GM18502 (cell line): ENCODE data around the gene PCDHGB1.
A peak's percentile ranks its signal among the peaks of the same experiment; 100 is the strongest.
"Not testable (repeated sequence)": the region's sequence is repeated elsewhere in the genome, so short reads cannot be mapped to it uniquely, and the experiment has no call there.

Source experiments
- ATAC-seq: cut with Tn5 transposase; IDR thresholded peaks from one replicate; pipeline ENCODE4 v1.9.1; 2021; ENCODE audit warnings: mild to moderate bottlenecking; ENCODE audit not compliant: unreplicated experiment, poor library complexity

Gene PCDHGB1

DNA sequence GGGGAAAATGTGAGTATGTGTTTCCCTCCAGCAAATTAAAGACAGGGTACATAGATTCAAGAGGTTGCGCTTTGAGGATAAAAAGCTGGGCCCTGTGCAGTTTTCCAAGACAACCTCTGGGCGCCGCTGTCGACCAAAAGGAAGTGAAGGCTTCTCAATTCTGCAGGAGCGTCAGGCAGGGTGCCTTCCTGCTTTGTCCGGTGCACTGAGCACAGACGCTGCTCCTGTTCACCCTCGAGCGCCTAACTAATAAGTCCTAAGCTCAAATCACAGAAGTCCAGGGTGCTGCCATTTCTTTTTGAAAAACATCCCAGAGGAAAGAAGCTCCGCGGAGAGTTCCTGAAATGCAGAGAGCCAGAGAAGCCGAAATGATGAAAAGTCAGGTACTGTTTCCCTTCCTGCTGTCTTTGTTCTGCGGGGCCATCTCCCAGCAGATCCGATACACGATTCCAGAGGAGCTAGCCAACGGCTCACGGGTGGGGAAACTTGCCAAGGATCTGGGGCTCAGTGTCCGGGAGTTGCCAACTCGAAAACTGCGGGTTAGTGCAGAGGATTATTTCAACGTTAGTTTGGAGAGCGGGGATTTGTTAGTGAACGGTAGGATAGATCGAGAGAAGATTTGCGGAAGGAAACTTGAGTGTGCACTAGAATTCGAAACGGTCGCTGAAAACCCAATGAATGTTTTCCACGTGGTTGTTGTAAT lies at the start of gene PCDHGB1:
PCDHGB1 (plus strand) TSS at position 183 of the 703 bp plus-strand sequence; CDS start at position 345, 162 bp downstream.
- ATAC-seq: no peak

DNA sequence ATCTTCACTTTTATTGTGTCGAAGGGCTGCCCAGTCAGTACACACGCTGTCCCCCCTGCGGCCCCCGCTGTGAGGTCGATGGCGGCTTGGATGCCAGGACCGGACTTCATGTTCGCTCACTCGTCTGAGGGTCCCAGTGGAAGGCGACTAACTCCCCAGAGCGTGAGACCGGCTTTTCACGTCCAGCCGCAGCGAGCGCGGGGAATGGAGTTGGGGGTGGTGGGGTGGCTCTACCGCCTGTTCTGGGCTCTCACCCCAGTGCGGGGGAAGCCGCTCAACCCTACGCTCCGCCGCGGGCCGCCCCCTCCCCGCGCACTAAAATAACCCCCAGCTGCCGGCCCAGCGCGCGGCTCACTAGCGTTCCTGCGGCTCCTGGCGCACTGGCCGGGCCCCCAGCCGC lies 46.1 kb upstream of the PCDHGB1 start, which contains the start of gene SLC25A2:
SLC25A2 (minus strand) TSS at position 294 of the 400 bp plus-strand sequence; CDS start at position 110, 184 bp downstream.
- no peak for ATAC-seq

DNA sequence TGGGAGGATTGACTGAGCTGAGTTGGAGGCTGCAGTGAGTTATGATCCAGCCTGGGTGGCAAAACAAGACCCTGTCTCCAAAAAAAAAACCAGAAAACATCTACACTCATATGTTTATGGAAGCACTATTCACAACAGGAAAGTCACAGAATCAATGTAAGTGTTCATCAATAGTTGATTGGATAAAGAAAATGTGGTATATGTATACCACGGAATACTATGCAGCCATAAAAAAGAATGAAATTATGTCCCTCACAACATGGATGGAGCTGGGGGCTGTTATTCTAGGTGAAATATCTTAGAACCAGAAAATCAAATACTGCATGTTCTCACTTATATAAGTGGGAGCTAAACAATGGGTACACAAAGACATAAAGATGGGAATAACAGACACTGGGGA lies 43.3 kb upstream of the PCDHGB1 start:
- ATAC-seq: no peak

DNA sequence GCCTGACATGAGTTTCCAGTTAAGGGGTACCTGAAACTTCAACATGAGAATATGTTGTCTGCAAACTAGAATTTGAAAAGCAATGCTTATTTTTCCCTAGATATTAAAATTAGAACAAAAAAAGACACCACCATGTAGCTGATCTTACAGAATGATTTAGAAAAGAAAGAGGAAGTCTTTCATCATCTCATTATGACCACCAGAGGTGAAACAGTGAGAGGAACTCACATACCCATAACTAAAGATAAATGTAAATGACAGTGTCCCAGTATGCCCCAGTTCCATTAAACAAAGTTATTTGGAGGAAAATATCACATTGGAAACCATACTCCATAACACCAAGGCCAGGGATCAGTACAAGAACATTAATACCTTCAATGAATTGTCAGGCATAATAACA lies 36.2 kb upstream of the PCDHGB1 start:
- ATAC-seq: no peak

DNA sequence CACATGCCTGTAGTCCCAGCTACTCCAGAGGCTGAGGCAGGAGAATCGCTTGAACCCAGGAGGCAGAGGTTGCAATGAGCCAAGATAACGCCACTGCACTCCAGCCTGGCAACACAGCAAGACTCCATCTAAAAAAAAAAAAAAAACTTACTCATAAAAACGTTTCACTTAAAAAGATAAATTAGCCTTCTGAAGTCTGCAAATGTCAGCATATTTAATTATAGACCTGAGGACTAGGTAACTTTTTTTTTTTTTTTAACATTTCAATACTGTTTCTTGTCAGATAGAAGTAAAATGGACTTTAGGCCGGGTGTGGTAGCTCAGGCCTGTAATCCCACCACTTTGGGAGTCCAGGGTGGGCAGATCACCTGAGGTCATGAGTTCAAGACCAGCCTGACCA lies 32.9 kb upstream of the PCDHGB1 start:
- ATAC-seq: not testable (repeated sequence)

DNA sequence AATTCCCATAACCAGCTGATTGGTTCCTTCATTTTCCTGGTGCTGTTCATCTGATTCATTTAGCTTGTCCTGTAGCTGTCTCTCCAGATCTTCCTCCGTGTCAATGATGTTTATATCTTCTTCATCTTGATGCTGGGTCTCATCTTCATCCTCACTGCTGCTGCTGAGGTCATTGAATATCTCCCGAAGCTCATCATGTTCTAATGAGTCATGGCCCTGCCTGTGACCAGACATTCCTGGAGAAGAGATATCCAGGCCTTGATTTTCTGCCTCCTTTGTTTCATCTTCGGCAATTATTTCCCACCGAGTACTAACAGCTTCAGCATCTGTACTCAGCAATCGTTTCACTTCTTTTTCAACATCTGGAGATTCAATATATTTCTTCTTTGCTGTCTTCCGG lies 30.7 kb upstream of the PCDHGB1 start:
- ATAC-seq: no peak

DNA sequence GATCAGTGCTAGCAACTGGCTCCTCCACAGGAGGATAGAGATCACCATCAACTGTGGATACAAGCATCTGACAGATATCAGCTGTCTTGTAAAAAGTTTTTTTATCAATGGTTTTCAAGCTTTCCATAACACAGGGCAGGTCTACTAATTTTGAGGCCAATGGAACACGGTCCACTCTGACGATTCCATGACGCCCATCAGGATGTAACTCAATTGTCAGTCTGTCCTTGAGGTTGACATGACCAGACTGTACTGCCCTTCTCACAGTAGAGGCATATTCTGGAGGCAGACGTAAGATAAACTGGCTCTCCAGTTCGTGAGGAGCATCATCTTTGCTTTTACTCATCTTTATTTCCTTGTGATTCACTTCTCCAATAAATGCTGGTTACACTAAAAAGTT lies 30.2 kb upstream of the PCDHGB1 start:
- ATAC-seq: no peak

DNA sequence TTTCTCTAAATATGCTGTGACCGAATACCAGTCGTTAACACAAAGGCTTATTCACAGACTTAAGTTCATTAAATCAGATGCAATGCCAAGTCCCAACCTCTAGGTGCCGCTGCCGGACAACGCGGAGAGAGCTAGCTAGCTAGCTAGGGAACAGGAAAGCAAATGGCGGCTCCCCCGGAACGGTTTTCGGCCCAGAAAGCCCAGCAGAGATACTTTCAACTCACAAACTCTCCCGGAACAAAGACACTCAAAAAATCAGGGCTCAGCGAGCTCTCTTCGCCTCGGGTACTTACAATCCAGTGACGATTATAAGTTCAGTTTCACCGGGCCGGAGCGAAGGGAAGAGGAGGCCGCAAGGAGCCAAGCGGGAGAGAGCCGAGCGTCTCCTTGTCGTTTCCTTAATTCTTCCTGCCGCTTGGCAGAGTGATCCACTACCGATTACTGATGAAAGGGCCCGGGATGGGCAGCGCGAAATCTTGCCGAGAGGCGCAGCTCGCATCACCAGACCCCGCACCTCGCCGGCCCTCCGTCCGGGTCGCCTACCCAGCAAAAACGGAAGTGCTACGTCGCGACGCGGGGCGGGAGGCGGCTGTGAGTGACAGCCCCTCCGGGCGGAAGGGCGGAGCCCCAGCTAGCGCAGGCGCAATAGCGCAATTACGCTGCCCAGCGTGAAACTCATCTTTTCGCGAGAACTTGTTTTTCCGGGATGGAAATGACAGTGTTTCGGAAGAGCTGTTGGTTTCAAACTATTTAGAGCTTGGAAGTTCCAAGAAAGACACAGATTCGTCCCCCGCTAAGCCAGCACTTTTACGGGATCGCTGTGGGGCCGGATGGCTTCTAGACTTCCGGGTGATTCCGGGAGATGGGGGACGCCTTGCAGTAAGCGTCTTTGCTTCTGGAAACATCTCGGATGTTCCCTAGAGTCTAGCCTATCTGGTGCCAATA lies 29.4 kb upstream of the PCDHGB1 start, which contains the start of gene TAF7:
TAF7 (minus strand) TSS at position 560 of the 945 bp plus-strand sequence. CDS start 740 bp downstream, outside the sequence.
- peak; percentile 93 for ATAC-seq

DNA sequence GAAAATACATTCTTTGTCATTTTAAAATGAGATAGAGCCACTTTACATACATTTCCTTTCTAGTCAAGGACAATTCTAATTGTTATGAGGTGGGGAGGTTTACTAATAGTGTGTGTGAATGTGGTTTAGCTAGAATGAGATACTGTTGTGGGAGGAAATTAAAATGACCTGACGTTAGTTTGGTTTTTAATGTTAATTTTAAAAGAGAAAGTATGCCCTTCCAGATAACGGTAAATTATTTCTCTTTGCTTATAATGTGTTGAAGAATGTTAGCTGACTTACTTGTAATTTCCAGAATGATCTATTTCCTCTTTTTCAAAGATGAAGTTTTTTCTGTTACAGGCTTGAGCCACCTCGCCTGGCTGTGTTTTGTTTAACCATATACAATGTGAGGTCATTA lies 27.6 kb upstream of the PCDHGB1 start:
- ATAC-seq: no peak

DNA sequence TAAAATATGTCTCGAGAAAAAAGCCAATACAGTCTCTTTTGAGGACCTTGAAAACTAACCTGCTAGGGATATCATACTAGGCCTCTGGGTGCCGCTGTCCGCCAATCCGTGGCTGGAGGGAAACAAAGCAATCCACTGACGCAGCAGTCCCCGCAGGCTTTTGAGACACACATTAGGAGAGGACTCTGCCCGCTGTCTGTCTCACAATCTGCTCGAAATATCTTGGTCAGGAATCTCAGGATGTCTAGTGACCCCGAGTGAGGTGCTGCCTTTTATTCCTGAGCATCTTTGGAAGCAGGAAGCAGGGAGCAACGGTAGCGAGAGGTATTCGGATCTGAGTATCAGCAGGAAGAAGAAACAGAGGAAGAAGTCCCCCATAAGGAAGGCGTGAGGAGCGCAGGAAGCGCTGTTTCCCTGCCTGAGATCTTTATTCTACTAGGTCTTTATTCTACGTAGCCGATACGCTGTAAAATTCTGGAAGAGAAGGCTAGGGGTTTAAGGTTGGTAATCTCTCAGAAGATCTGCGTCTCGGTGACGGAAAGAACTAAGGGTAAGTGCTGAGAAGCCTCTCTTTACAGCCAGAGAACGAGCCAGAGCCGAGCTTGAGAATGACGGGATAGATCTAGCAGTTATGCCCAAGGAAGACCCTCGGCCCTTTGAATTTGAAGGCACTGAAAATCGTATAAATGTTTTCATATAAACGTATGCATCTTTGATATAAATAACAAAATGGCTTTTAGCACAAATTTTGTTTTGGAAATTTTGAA lies 23.6 kb upstream of the PCDHGB1 start:
- peak; percentile 91 for ATAC-seq

DNA sequence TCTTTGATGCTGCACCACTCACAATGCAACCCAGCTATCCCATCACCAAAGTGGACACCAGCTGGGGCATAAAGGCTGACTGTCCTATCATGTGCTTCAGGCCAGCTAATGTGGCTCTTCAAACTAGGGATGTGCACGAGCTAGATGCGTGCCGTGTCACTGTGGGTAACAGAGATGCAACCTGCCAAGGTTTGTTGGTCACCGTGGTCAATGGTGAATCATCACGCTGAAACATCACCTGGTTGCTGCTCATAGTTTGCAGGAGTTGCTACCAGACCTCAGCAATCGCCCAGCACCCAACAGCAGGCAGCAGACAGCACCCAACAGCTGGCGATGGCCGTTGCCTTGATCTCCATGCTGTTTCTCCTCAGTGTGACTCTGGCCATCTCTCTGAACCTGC lies 21.7 kb upstream of the PCDHGB1 start:
- no peak for ATAC-seq

DNA sequence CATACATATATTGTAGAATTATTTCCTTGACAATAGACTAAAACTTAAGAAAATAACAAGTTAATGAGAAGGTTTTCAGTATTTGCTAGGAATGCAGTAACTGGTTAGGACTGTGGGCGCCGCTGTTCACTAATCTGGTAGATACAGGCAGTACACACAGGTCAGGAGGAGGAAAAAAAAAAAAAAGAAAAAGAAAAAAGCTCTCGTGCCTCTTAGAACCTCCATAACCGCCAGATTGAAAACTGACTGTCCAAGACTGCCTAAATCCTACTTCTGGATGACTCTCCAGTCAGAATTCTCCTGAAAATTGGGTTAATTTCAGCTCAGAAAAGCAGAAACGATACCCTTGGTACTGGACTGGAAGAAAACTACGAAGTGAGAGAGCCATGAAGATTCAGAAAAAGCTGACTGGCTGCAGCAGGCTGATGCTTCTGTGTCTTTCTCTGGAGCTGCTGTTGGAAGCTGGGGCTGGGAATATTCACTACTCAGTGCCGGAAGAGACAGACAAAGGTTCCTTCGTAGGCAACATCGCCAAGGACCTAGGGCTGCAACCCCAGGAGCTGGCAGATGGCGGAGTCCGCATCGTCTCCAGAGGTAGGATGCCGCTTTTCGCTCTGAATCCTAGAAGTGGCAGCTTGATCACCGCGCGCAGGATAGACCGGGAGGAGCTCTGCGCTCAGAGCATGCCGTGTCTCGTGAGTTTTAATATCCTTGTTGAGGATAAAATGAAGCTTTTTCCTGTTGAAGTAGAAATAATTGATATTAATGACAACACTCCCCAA lies 19.4 kb upstream of the PCDHGB1 start, which contains the start of gene PCDHGA1:
PCDHGA1 (plus strand) TSS at position 216 of the 782 bp plus-strand sequence.
- ATAC-seq: no peak

DNA sequence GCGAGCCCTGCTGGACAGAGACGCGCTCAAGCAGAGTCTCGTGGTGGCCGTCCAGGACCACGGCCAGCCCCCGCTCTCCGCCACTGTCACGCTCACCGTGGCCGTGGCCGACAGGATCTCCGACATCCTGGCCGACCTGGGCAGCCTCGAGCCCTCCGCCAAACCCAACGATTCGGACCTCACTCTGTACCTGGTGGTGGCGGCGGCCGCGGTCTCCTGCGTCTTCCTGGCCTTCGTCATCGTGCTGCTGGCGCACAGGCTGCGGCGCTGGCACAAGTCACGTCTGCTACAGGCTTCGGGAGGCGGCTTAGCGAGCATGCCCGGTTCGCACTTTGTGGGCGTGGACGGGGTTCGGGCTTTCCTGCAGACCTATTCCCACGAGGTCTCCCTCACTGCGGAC lies 17.3 kb upstream of the PCDHGB1 start:
- not testable (repeated sequence) for ATAC-seq

DNA sequence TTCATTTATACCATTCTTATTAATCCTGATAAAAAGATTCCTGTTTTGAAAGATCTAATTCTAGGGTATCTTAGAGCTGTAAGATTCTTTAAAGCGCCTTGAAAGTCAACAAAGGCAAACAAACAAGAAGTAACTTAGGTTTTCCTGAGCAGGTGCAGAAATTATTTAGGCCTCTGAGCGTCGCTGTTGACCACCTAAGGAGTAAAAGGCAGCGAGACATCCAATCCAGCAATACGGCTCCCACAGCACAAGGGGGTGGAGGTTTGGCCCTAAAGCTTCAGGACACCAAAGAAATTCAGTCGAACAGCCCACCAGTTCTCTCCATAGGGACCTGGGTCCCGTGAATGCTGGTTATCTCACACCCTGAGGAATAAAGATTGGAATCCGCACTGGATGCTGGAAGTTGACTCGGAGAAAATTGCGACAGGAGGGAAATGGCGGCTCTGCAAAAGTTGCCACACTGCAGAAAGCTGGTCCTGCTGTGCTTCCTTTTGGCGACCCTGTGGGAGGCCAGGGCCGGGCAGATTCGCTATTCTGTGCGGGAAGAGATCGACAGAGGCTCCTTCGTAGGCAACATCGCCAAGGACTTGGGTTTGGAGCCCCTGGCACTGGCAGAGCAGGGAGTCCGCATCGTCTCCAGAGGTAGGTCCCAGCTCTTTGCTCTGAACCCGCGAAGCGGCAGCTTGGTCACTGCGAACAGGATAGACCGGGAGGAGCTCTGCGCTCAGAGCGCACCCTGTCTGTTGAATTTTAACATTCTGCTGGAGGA lies 11.2 kb upstream of the PCDHGB1 start, which contains the start of gene PCDHGA2:
PCDHGA2 (plus strand) TSS at position 223 of the 769 bp plus-strand sequence.
- ATAC-seq: no peak

DNA sequence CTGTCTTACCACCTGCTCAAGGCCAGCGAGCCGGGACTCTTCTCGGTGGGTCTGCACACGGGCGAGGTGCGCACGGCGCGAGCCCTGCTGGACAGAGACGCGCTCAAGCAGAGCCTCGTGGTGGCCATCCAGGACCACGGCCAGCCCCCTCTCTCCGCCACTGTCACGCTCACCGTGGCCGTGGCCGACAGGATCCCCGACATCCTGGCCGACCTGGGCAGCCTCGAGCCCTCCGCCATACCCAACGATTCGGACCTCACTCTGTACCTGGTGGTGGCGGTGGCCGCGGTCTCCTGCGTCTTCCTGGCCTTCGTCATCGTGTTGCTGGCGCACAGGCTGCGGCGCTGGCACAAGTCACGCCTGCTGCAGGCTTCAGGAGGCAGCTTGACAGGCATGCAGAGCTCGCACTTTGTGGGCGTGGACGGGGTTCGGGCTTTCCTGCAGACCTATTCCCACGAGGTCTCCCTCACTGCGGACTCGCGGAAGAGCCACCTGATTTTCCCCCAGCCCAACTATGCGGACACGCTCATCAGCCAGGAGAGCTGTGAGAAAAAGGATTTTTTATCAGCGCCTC lies 9.0 kb upstream of the PCDHGB1 start:
- not testable (repeated sequence) for ATAC-seq

DNA sequence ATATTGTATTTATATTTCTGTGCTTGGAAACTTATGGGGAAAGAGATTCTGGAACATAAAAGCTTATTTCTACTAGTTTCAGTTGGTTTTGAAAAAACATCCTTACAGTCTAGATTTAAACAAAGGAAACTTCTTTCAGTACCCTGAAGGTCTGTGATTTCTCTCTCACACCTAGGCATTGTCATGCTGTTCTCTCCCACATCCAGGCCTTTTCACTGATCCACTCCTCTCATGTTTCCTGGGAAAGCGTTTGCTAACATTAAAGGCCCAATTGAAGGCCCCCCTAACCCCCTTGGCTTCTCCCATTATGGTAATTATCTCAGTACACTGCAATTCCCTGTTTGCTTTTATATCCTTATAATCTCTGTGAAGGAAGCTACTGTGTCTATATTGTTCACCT lies 7.1 kb upstream of the PCDHGB1 start:
- no peak for ATAC-seq

DNA sequence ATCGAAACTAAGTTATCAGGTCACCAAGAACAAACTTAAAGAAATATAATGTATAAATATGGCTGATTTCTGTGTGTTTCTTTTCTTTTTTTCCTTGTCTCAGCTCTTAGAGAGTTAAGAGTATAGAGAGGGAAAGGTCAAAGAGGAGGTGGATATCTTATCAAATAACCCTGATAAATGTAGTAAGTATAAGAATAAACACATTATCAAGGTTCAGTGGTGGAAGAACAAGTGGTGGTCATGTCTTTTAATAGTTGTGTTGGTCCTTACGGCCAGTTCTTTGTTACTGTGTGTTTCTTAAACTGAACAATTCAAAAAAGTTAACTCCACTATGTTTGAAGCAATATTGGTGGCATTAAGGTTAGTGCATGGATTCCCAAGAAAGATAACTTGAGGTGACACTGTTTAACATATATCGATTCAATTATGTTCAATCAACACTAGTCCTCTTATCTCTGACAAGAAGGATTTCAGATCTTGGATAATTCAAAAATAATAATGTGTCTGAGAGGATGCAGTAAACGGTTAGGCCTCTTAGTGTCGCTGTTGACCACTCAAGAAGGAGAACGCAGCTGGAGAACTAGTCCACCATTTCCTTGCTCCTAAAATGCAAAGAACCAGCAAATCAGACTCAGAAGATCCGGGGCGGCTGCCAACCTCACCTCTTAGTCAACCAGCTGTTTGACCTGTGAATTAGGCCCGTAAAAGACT lies 6.5 kb upstream of the PCDHGB1 start, which contains the start of gene PCDHGA3:
PCDHGA3 (plus strand) TSS at position 588 of the 711 bp plus-strand sequence. CDS start 205 bp downstream, outside the sequence.
- ATAC-seq: no peak
